ENCODE results near the gene TMEM50A. TPM values are rescaled to one million over a fixed set of nuclear protein-coding genes. Genes with fewer than 3 reads are reported as not detected.

Gene TMEM50A
- total RNA-seq, 1 donor from 2014 or later, result 106 TPM

GRCh38 chr1:25338986-25339385 lies 852 bp downstream of the TMEM50A start:
- Histone ChIP-seq H3K27me3 (ENCODE audit: low read depth) (no peaks in the 10 kb centered on the region), H3K9me3 (no peaks in the 10 kb centered on the region), H3K27ac (peak overlapping the region; percentile 95), H3K4me3 (peak overlapping the region; percentile 94), H3K36me3 (peaks cover 15% of the 10 kb centered on the region), H3K4me1 (peaks cover 20% of the 10 kb centered on the region)
- no peak for TF ChIP-seq CTCF (IDR thresholded peaks at IDR 0.05)
- ATAC-seq (no peak), DNase-seq (no peak)
- intact Hi-C loops (cut with DNase I), result no loop called here

GRCh38 chr1:25341746-25342145 lies 3.6 kb downstream of the TMEM50A start:
- Histone ChIP-seq H3K36me3 (peaks cover 41% of the 10 kb centered on the region), H3K27ac (no peak overlapping the region), H3K4me1 (peaks cover 20% of the 10 kb centered on the region), H3K9me3 (no peaks in the 10 kb centered on the region), H3K27me3 (ENCODE audit: low read depth) (no peaks in the 10 kb centered on the region), H3K4me3 (no peak overlapping the region)
- DNase-seq (no peak), ATAC-seq (no peak)
- intact Hi-C loops (cut with DNase I), result no loop called here
- TF ChIP-seq CTCF (IDR thresholded peaks at IDR 0.05), result no peak

GRCh38 chr1:25342846-25343245 lies 4.7 kb downstream of the TMEM50A start:
- H3K27ac ChIP-seq, result no peak overlapping the region
- H3K36me3 ChIP-seq, result peaks cover 51% of the 10 kb centered on the region
- ATAC-seq, result no peak
- no peaks in the 10 kb centered on the region for H3K9me3 ChIP-seq
- no peak overlapping the region for H3K4me3 ChIP-seq
- no peak for DNase-seq
- H3K27me3 ChIP-seq (ENCODE audit: low read depth), result no peaks in the 10 kb centered on the region
- peaks cover 20% of the 10 kb centered on the region for H3K4me1 ChIP-seq
- intact Hi-C loops (cut with DNase I), result no loop called here
- no peak for TF ChIP-seq CTCF (IDR thresholded peaks at IDR 0.05)

GRCh38 chr1:25343872-25344271 lies 5.7 kb downstream of the TMEM50A start:
- Histone ChIP-seq H3K4me3 (no peak overlapping the region), H3K36me3 (peaks cover 61% of the 10 kb centered on the region), H3K4me1 (peaks cover 20% of the 10 kb centered on the region), H3K9me3 (no peaks in the 10 kb centered on the region), H3K27me3 (ENCODE audit: low read depth) (no peaks in the 10 kb centered on the region), H3K27ac (no peak overlapping the region)
- ATAC-seq, result no peak
- intact Hi-C loops (cut with DNase I), result no loop called here
- no peak for DNase-seq
- TF ChIP-seq CTCF (IDR thresholded peaks at IDR 0.05), result no peak

GRCh38 chr1:25347556-25347955 lies 9.4 kb downstream of the TMEM50A start:
- DNase-seq (no peak), ATAC-seq (no peak)
- TF ChIP-seq CTCF (IDR thresholded peaks at IDR 0.05), result no peak
- intact Hi-C loops (cut with DNase I), result no loop called here
- no peaks in the 10 kb centered on the region for H3K9me3 ChIP-seq
- no peaks in the 10 kb centered on the region for H3K4me1 ChIP-seq
- no peaks in the 10 kb centered on the region for H3K27me3 ChIP-seq (ENCODE audit: low read depth)
- no peak overlapping the region for H3K27ac ChIP-seq
- H3K36me3 ChIP-seq, result peaks cover 93% of the 10 kb centered on the region
- no peak overlapping the region for H3K4me3 ChIP-seq

GRCh38 chr1:25349606-25350005 lies 11.5 kb downstream of the TMEM50A start:
- Histone ChIP-seq H3K4me1 (no peaks in the 10 kb centered on the region), H3K9me3 (no peaks in the 10 kb centered on the region), H3K27ac (no peak overlapping the region), H3K36me3 (peaks cover 93% of the 10 kb centered on the region), H3K4me3 (no peak overlapping the region), H3K27me3 (ENCODE audit: low read depth) (no peaks in the 10 kb centered on the region)
- no peak for DNase-seq
- no peak for ATAC-seq
- no peak for TF ChIP-seq CTCF (IDR thresholded peaks at IDR 0.05)
- intact Hi-C loops (cut with DNase I), result no loop called here
